Measurements from ENCODE around the gene H1-8.

DNA sequence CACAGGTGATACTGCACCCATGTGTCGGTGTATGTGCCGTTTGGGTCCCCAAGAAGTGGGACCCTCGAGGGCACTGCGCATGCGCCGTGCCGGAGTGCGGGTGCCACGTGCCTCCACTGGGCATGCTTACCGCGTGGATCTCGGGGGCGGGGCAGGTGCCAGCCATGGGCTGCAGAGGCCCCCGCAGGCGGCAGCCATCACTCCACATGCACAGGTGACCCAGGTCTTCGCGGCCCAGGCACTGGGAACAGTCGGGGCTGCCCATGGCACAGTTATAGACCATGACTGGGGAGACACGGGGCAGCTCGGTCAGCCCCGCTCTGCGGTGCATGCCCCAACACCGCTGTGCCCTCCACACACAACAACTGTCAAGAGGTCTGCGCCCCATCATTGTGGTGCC lies 31.2 kb downstream of the H1-8 start:
- TF ChIP-seq, protein P1, sequence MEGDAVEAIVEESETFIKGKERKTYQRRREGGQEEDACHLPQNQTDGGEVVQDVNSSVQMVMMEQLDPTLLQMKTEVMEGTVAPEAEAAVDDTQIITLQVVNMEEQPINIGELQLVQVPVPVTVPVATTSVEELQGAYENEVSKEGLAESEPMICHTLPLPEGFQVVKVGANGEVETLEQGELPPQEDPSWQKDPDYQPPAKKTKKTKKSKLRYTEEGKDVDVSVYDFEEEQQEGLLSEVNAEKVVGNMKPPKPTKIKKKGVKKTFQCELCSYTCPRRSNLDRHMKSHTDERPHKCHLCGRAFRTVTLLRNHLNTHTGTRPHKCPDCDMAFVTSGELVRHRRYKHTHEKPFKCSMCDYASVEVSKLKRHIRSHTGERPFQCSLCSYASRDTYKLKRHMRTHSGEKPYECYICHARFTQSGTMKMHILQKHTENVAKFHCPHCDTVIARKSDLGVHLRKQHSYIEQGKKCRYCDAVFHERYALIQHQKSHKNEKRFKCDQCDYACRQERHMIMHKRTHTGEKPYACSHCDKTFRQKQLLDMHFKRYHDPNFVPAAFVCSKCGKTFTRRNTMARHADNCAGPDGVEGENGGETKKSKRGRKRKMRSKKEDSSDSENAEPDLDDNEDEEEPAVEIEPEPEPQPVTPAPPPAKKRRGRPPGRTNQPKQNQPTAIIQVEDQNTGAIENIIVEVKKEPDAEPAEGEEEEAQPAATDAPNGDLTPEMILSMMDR (IDR thresholded peaks at IDR 0.05) = no peak
- no peak for TF ChIP-seq POLR2A (IDR thresholded peaks at IDR 0.05)
